A549 (cell line): ENCODE data around the gene DNMT3A. TPM values are rescaled to one million over a fixed set of nuclear protein-coding genes. Genes with fewer than 3 reads are reported as not detected.

ENCODE experiments used
- ATAC-seq, 2 experiments: fragments of 200-7000 bp in 1 of 2; fragments of >200 bp in 1 of 2; cut with Nextera tagmentation in 1 of 2; cut with Tn5 transposase in 1 of 2; 3 replicates each; pipeline versions ENCODE4 v1.8.0 to v1.9.1; 2018 to 2020; ENCODE audit warnings: mild to moderate bottlenecking in 1 of 2, moderate library complexity in 1 of 2
- CTCF ChIA-PET: fragments of 300-600 bp; sonication (Branson Sonifier 250); formaldehyde crosslinking; extraction: SDS; loops from one replicate; lab custom pipeline; 2021; ENCODE audit warnings: antibody characterized with exemption, inconsistent platforms; lab: Yijun Ruan, JAX
- POLR2A ChIA-PET: fragments of 350-600 bp; formaldehyde crosslinking; extraction: SDS; loops from one replicate; lab custom pipeline; 2021; ENCODE audit warnings: antibody characterized with exemption, inconsistent platforms; lab: Yijun Ruan, JAX
- DNase-seq, 2 experiments: peaks; one replicate each; pipeline versions ENCODE4 v3.0.0 to v3.0.0-alpha.2; 2011 to 2016; ENCODE audit warnings: low read depth in 1 of 2, low spot score in 1 of 2
- FAIRE-seq: peaks from 2 replicates; lab custom pipeline; 2011; peaks lifted over from hg19 to GRCh38; lab: Jason Lieb, UNC
- H3K27ac ChIP-seq, 2 experiments: fragments of >200 bp; sonication (Bioruptor Twin); formaldehyde crosslinking; 3 replicates each; pipeline ENCODE4 v1.5.1; 2016 to 2017
- H3K4me1 ChIP-seq: fragments of >200 bp; sonication (Bioruptor Twin); formaldehyde crosslinking; 3 replicates; pipeline ENCODE4 v1.6.1; 2016
- H3K4me2 ChIP-seq: fragments of >200 bp; sonication (Bioruptor Twin); formaldehyde crosslinking; 3 replicates; pipeline ENCODE4 v1.6.1; 2016
- H3K4me3 ChIP-seq: fragments of >200 bp; sonication (Bioruptor Twin); formaldehyde crosslinking; 3 replicates; pipeline ENCODE4 v1.5.1; 2016
- H3K9me3 ChIP-seq: fragments of >200 bp; sonication (Bioruptor Twin); formaldehyde crosslinking; 3 replicates; pipeline ENCODE4 v1.6.1; 2016
- ATOH8 ChIP-seq: fragments of 250-450 bp; sonication (Bioruptor Pico); IDR thresholded peaks from 2 replicates; pipeline ENCODE4 v1.5.0; 2020; ENCODE audit warnings: low read depth, mild to moderate bottlenecking, moderate library complexity
- BCL3 ChIP-seq: fragments of >200 bp; sonication (Bioruptor Twin); formaldehyde crosslinking; IDR thresholded peaks from 3 replicates; pipeline ENCODE4 v1.6.1; 2016
- BHLHE40 ChIP-seq: IDR thresholded peaks from 2 replicates; pipeline ENCODE4 v1.6.1; 2012; ENCODE audit warnings: low read depth, low read length, inconsistent platforms
- CEBPB ChIP-seq, 2 experiments: fragments of >200 bp in 1 of 2; sonication (Bioruptor Twin) in 1 of 2; formaldehyde crosslinking in 1 of 2; IDR thresholded peaks; 2 replicates each; pipeline ENCODE4 v1.6.1; 2012 to 2016
- CHD4 ChIP-seq: fragments of 200-600 bp; sonication (generic); IDR thresholded peaks from 2 replicates; pipeline ENCODE4 v1.6.1; 2016; ENCODE audit warnings: antibody characterized with exemption, mild to moderate bottlenecking, borderline replicate concordance
- E2F6 ChIP-seq: IDR thresholded peaks from 2 replicates; pipeline ENCODE4 v1.6.1; 2012; ENCODE audit warnings: low read depth, borderline replicate concordance
- EHF ChIP-seq: fragments of 250-450 bp; sonication (Bioruptor Pico); IDR thresholded peaks from 2 replicates; pipeline ENCODE4 v1.5.0; 2020; ENCODE audit warnings: mild to moderate bottlenecking
- EP300 ChIP-seq, 2 experiments: fragments of >200 bp; sonication (Bioruptor Twin); formaldehyde crosslinking; IDR thresholded peaks; 2 replicates in 1 of 2; 3 replicates in 1 of 2; pipeline ENCODE4 v1.6.1; 2016 to 2017
- FOXS1 ChIP-seq: fragments of 250-450 bp; sonication (Bioruptor Pico); IDR thresholded peaks from 2 replicates; pipeline ENCODE4 v1.5.0; 2020; ENCODE audit warnings: mild to moderate bottlenecking, moderate library complexity
- HES2 ChIP-seq: fragments of >200 bp; sonication (Bioruptor Twin); formaldehyde crosslinking; IDR thresholded peaks from 2 replicates; pipeline ENCODE4 v1.6.1; 2016
- HOXA7 ChIP-seq: fragments of 250-450 bp; sonication (Bioruptor Pico); IDR thresholded peaks from 2 replicates; pipeline ENCODE4 v1.5.0; 2020; ENCODE audit warnings: mild to moderate bottlenecking, moderate library complexity
- KDM5A ChIP-seq: fragments of 200-600 bp; sonication (generic); IDR thresholded peaks from 2 replicates; pipeline ENCODE4 v1.6.1; 2016; ENCODE audit warnings: antibody characterized with exemption, mild to moderate bottlenecking
- MAFK ChIP-seq: fragments of 450-650 bp; IDR thresholded peaks from 2 replicates; pipeline ENCODE4 v1.6.1; 2014; ENCODE audit not compliant: partially characterized antibody
- MAZ ChIP-seq: fragments of 150-350 bp; IDR thresholded peaks from 2 replicates; pipeline ENCODE4 v1.6.1; 2014; ENCODE audit warnings: antibody characterized with exemption, low read depth, low read length, borderline replicate concordance
- MYC ChIP-seq: IDR thresholded peaks from 2 replicates; pipeline ENCODE4 v1.6.1; 2012; ENCODE audit warnings: mild to moderate bottlenecking, inconsistent platforms, low read length, improper control_type of control experiment, borderline replicate concordance
- NR3C1 ChIP-seq: fragments of >200 bp; sonication (Bioruptor Twin); formaldehyde crosslinking; IDR thresholded peaks from 3 replicates; pipeline ENCODE4 v1.6.1; 2017
- PBX3 ChIP-seq: IDR thresholded peaks from 2 replicates; pipeline ENCODE4 v1.6.1; 2012
- RAD21 ChIP-seq, 2 experiments: fragments of >200 bp in 1 of 2; sonication (Bioruptor Twin) in 1 of 2; formaldehyde crosslinking in 1 of 2; IDR thresholded peaks in 1 of 2; conservative IDR thresholded peaks in 1 of 2; 2 replicates in 1 of 2; 3 replicates in 1 of 2; pipeline ENCODE4 v1.6.1; 2012 to 2018; ENCODE audit warnings: inconsistent platforms in 1 of 2
- RARB ChIP-seq: fragments of 250-450 bp; sonication (Bioruptor Pico); IDR thresholded peaks from 2 replicates; pipeline ENCODE4 v1.8.0; 2021; ENCODE audit warnings: mild to moderate bottlenecking, moderate library complexity
- RCOR1 ChIP-seq: fragments of 150-350 bp; IDR thresholded peaks from 2 replicates; pipeline ENCODE4 v1.6.1; 2014; ENCODE audit warnings: antibody characterized with exemption, low read length, low read depth
- SMC3 ChIP-seq: fragments of >200 bp; sonication (Bioruptor Twin); formaldehyde crosslinking; IDR thresholded peaks from 3 replicates; pipeline ENCODE4 v1.6.1; 2018; ENCODE audit warnings: inconsistent platforms
- USF2 ChIP-seq: fragments of 450-650 bp; IDR thresholded peaks from 2 replicates; pipeline ENCODE4 v1.6.1; 2014; ENCODE audit warnings: antibody characterized with exemption
- ZC3H11A ChIP-seq: fragments of 450-650 bp; IDR thresholded peaks from 2 replicates; pipeline ENCODE4 v1.6.1; 2014; ENCODE audit warnings: antibody characterized with exemption, mild to moderate bottlenecking
- ZFP36 ChIP-seq: fragments of 450-650 bp; IDR thresholded peaks from 2 replicates; pipeline ENCODE4 v1.6.1; 2014; ENCODE audit warnings: borderline replicate concordance; ENCODE audit not compliant: partially characterized antibody
- WGBS: methylation state at CpG from one replicate; pipeline ENCODE4 v1.1.6; 2017; ENCODE audit errors: missing lambda C conversion rate; 5-methylcytosine and 5-hydroxymethylcytosine counted together
- polyA plus RNA-seq, 4 experiments: library from polyadenylated mRNA; depleted of rRNA in 3 of 4; stranded (reverse); fragments of >200 nt; fragmentation: RNase III in 1 of 4; extraction: RNeasy Plus Mini Kit Qiagen cat#74134 plus additional on column Dnase treatment in 1 of 4; gene quantifications; 2 replicates in 3 of 4; 3 replicates in 1 of 4; pipeline ENCODE4 v1.2.3, GENCODE V29; 2011 to 2017

Gene DNMT3A
- polyA plus RNA-seq, 2 of the 4 experiments (the other 2 are of a cell fraction): 4.4 to 11.9 TPM

GRCh38 chr2:25375371-25375988 is 33.8 kb upstream of the DNMT3A start:
- H3K4me2 ChIP-seq: no peak overlapping the region
- DNase-seq (no peak), ATAC-seq (no peak), FAIRE-seq (no peak)
- no peaks in the 10 kb centered on the region for H3K9me3 ChIP-seq
- POLR2A ChIA-PET: interaction anchor here (1.0 kb wide), 1 partner anchor 14 kb away, joined by 4 read pairs; no protein-coding TSS in a partner anchor
- no peak overlapping the region for H3K4me3 ChIP-seq
- no peak overlapping the region for H3K27ac ChIP-seq
- WGBS: 83% methylated on average over 17 of the region's 17 CpGs
- TF ChIP-seq PBX3 (no peak), EP300 (IDR thresholded peaks at IDR 0.05) (no peak), MAZ (no peak), RAD21 (conservative IDR thresholded peaks at IDR 0.05 in 1 of 2, IDR thresholded peaks at IDR 0.05 in 1 of 2) (no peak), SMC3 (no peak), ATOH8 (CRISPR knock-in tag) (no peak), CEBPB (IDR thresholded peaks at IDR 0.05) (no peak), RCOR1 (no peak)
- peaks cover 11% of the 10 kb centered on the region for H3K4me1 ChIP-seq
- CTCF ChIA-PET: interaction anchor here (0.5 to 7.7 kb wide), 36 partner anchors 8 to 320 kb away, joined by 3 to 92 read pairs (median 6); partner anchors contain the start of gene DNMT3A

GRCh38 chr2:25374827-25375226 is 33.1 kb upstream of the DNMT3A start:
- H3K4me2 ChIP-seq: no peak overlapping the region
- POLR2A ChIA-PET: interaction anchor here (0.5 kb wide), 1 partner anchor 30 kb away, joined by 3 read pairs; no protein-coding TSS in a partner anchor
- no peak for FAIRE-seq
- no peak for DNase-seq
- no peak overlapping the region for H3K4me3 ChIP-seq
- no peak for ATAC-seq
- H3K27ac ChIP-seq: no peak overlapping the region
- H3K4me1 ChIP-seq: peaks cover 11% of the 10 kb centered on the region
- CTCF ChIA-PET: interaction anchor here (0.6 to 7.7 kb wide), 9 partner anchors 10 to 192 kb away, joined by 3 to 92 read pairs (median 22); partner anchors contain the start of gene DNMT3A
- 92% methylated on average over 5 of the region's 5 CpGs for WGBS
- no peak for TF ChIP-seq HOXA7
- TF ChIP-seq RARB: no peak
- no peak for TF ChIP-seq EP300 (IDR thresholded peaks at IDR 0.05)
- no peak for TF ChIP-seq MYC
- no peak for TF ChIP-seq ZFP36
- TF ChIP-seq FOXS1 (CRISPR knock-in tag): no peak
- no peak for TF ChIP-seq USF2
- TF ChIP-seq E2F6: no peak
- no peak for TF ChIP-seq NR3C1
- no peak for TF ChIP-seq HES2
- no peak for TF ChIP-seq EHF (CRISPR knock-in tag)
- no peak for TF ChIP-seq BCL3
- TF ChIP-seq SMC3: no peak
- no peak for TF ChIP-seq CHD4
- TF ChIP-seq MAFK: no peak
- TF ChIP-seq BHLHE40: no peak
- no peak for TF ChIP-seq CEBPB (IDR thresholded peaks at IDR 0.05)
- no peak for TF ChIP-seq ZC3H11A
- no peak for TF ChIP-seq KDM5A
- no peaks in the 10 kb centered on the region for H3K9me3 ChIP-seq
